HCT116 (cell line): ENCODE results near the gene FPR2.

ENCODE experiments used
- ATF3 ChIP-seq: IDR thresholded peaks from 2 replicates; pipeline ENCODE4 v1.6.1; 2012
- CBX3 ChIP-seq: IDR thresholded peaks from 2 replicates; pipeline ENCODE4 v1.6.1; 2012; ENCODE audit warnings: low read depth
- CTCF ChIP-seq, 3 experiments: fragments of 200-600 bp in 1 of 3; sonication (generic) in 1 of 3; IDR thresholded peaks in 2 of 3; conservative IDR thresholded peaks in 1 of 3; 2 replicates each; pipeline ENCODE4 v1.5.1; 2012 to 2017; ENCODE audit warnings: low read depth in 2 of 3, low read length in 2 of 3, antibody characterized with exemption in 1 of 3, borderline replicate concordance in 1 of 3, control low read depth in 1 of 3, mild to moderate bottlenecking in 1 of 3, mixed read lengths in 1 of 3, mixed run types in 1 of 3, moderate library complexity in 1 of 3; ENCODE audit not compliant: insufficient read depth in 1 of 3
- JUND ChIP-seq: IDR thresholded peaks from 2 replicates; pipeline ENCODE4 v1.6.1; 2012
- POLR2A ChIP-seq: IDR thresholded peaks from 2 replicates; pipeline ENCODE4 v1.7.0; 2011; ENCODE audit warnings: borderline replicate concordance; ENCODE audit not compliant: insufficient read depth, insufficient read length; ENCODE audit errors: extremely low read depth
- SIN3A ChIP-seq: IDR thresholded peaks from 2 replicates; pipeline ENCODE4 v1.6.1; 2012; ENCODE audit warnings: low read depth
- ZNF274 ChIP-seq: fragments of 200-500 bp; sonication (Bioruptor generic); IDR thresholded peaks from 2 replicates; pipeline ENCODE4 v1.6.1; 2014; ENCODE audit warnings: mild to moderate bottlenecking, low read depth, low read length, inconsistent platforms
- TF ChIP-seq, protein P1 (sequence below): IDR thresholded peaks from 2 replicates; pipeline ENCODE4 v1.6.1; 2011; ENCODE audit warnings: mild to moderate bottlenecking, low read length, moderate library complexity; ENCODE audit not compliant: insufficient replicate concordance; ENCODE audit errors: extremely low read depth
- TF ChIP-seq, protein P2 (sequence below): IDR thresholded peaks from 2 replicates; pipeline ENCODE4 v1.6.1; 2012

DNA sequence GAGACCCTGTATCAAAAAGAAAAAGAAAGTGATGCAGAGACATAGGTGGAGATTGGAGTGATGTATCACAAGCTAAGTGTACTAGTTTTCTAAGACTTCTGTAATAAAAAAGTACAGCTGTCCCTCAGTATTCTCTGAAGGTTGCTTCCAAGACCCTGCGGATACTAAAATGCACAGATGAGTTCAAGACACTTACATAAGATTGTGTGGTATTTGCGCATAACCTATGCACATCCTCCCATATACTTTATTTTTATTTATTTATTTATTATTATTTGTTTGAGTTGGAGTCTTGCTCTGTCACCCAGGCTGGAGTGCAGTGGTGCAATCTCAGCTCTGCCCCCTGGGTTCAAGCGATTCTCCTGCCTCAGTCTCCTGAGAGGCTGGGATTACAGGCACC, 23.6 kb upstream of the FPR2 start:
- TF ChIP-seq CTCF (IDR thresholded peaks at IDR 0.05 in 2 of 3, conservative IDR thresholded peaks at IDR 0.05 in 1 of 3; ENCODE audit: borderline replicate concordance in 1 of 3, insufficient read depth in 1 of 3, low read depth in 2 of 3, low read length in 2 of 3) (no peak), SIN3A (no peak), POLR2A (no peak), JUND (no peak), ATF3 (no peak), ZNF274 (no peak), CBX3 (no peak)
- TF ChIP-seq, protein P1, sequence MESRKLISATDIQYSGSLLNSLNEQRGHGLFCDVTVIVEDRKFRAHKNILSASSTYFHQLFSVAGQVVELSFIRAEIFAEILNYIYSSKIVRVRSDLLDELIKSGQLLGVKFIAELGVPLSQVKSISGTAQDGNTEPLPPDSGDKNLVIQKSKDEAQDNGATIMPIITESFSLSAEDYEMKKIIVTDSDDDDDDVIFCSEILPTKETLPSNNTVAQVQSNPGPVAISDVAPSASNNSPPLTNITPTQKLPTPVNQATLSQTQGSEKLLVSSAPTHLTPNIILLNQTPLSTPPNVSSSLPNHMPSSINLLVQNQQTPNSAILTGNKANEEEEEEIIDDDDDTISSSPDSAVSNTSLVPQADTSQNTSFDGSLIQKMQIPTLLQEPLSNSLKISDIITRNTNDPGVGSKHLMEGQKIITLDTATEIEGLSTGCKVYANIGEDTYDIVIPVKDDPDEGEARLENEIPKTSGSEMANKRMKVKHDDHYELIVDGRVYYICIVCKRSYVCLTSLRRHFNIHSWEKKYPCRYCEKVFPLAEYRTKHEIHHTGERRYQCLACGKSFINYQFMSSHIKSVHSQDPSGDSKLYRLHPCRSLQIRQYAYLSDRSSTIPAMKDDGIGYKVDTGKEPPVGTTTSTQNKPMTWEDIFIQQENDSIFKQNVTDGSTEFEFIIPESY: no peak
- TF ChIP-seq, protein P2, sequence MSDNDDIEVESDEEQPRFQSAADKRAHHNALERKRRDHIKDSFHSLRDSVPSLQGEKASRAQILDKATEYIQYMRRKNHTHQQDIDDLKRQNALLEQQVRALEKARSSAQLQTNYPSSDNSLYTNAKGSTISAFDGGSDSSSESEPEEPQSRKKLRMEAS: no peak
